Fibroblast of peridontal ligament (primary cell): ENCODE data around the gene ZNF891.

Source experiments
- DNase-seq: peaks from one replicate; pipeline ENCODE4 v3.0.0-alpha.2; 2010; ENCODE audit errors: extremely low read depth

The ZNF891 gene

GRCh38 chr12:133130038-133130807 is at the start of gene ZNF891, which contains the start of gene ZNF10:
ZNF891 (minus strand) TSS chr12:133130274; CDS start chr12:133121918, 8,356 bp downstream.
ZNF10 (plus strand) TSS chr12:133130627; CDS start chr12:133144493, 13,866 bp downstream.
- DNase-seq = peak; percentile 93

- no peak for DNase-seq
These were observed 44.8 kb upstream of the ZNF891 start for GRCh38 chr12:133174901-133175300.

- DNase-seq = no peak
These were observed 42.4 kb upstream of the ZNF891 start for GRCh38 chr12:133172491-133172890.

GRCh38 chr12:133165776-133166175 is 35.7 kb upstream of the ZNF891 start:
- DNase-seq = no peak

GRCh38 chr12:133156125-133156690 is 26.1 kb upstream of the ZNF891 start:
- no peak for DNase-seq

- DNase-seq = no peak
These were observed 15.9 kb upstream of the ZNF891 start for GRCh38 chr12:133145981-133146380.

- no peak for DNase-seq
These were observed 5.7 kb upstream of the ZNF891 start for GRCh38 chr12:133135747-133136146.

GRCh38 chr12:133130808-133131128 is 694 bp upstream of the ZNF891 start:
- peak; percentile 20 for DNase-seq

GRCh38 chr12:133129368-133130037 is 571 bp downstream of the ZNF891 start:
- DNase-seq = peak; percentile 29

GRCh38 chr12:133124674-133125073 is 5.4 kb downstream of the ZNF891 start:
- no peak for DNase-seq

GRCh38 chr12:133120385-133121191 is 9.5 kb downstream of the ZNF891 start:
- DNase-seq = no peak

GRCh38 chr12:133108150-133108549 is 21.9 kb downstream of the ZNF891 start:
- DNase-seq = no peak

GRCh38 chr12:133107121-133107520 is 23.0 kb downstream of the ZNF891 start:
- DNase-seq = no peak

- DNase-seq = peak; percentile 13
These were observed 23.8 kb downstream of the ZNF891 start for GRCh38 chr12:133106253-133106652.

GRCh38 chr12:133105620-133106019 is 24.5 kb downstream of the ZNF891 start:
- peak; percentile 5 for DNase-seq

GRCh38 chr12:133083345-133083744 is 46.7 kb downstream of the ZNF891 start:
- no peak for DNase-seq

- DNase-seq = no peak
These were observed 48.8 kb downstream of the ZNF891 start for GRCh38 chr12:133081159-133081780.

GRCh38 chr12:133080368-133081158 is 49.5 kb downstream of the ZNF891 start, which contains the start of gene ZNF140:
ZNF140 (plus strand) TSS chr12:133080923; CDS start chr12:133081321, 398 bp downstream.
- DNase-seq = peak; percentile 97

GRCh38 chr12:133080026-133080367 is 50.1 kb downstream of the ZNF891 start:
- DNase-seq = peak; percentile 99

- no peak for DNase-seq
These were observed 56.2 kb downstream of the ZNF891 start for GRCh38 chr12:133073836-133074235.

- no peak for DNase-seq
These were observed 66.5 kb downstream of the ZNF891 start for GRCh38 chr12:133063556-133063955.
